NCI-H2227 treated with DMSO at 0.1 percent for 48 hours (cell line): ENCODE measurements around the gene ASPSCR1.

Experiments
- DNase-seq: peaks from one replicate; lab custom pipeline; 2025; lab: John Stamatoyannopoulos, UW

ASPSCR1 gene

GRCh38 chr17:81977211-81977808 is at the start of gene ASPSCR1:
TSS of gene ASPSCR1 (plus strand) at chr17:81977629. CDS start at chr17:81977647, 18 bp downstream.
- DNase-seq = peak; percentile 87

- peak; percentile 95 for DNase-seq
Measured at GRCh38 chr17:81927653-81928543, 49.5 kb upstream of the ASPSCR1 start, which contains the start of gene MAFG. TSS of gene MAFG (minus strand) at chr17:81927735. CDS start at chr17:81923185, 4,550 bp downstream.

GRCh38 chr17:81928544-81929252 is 48.7 kb upstream of the ASPSCR1 start:
- DNase-seq = no peak

GRCh38 chr17:81929253-81930141 is 47.9 kb upstream of the ASPSCR1 start:
- DNase-seq = no peak

DNA sequence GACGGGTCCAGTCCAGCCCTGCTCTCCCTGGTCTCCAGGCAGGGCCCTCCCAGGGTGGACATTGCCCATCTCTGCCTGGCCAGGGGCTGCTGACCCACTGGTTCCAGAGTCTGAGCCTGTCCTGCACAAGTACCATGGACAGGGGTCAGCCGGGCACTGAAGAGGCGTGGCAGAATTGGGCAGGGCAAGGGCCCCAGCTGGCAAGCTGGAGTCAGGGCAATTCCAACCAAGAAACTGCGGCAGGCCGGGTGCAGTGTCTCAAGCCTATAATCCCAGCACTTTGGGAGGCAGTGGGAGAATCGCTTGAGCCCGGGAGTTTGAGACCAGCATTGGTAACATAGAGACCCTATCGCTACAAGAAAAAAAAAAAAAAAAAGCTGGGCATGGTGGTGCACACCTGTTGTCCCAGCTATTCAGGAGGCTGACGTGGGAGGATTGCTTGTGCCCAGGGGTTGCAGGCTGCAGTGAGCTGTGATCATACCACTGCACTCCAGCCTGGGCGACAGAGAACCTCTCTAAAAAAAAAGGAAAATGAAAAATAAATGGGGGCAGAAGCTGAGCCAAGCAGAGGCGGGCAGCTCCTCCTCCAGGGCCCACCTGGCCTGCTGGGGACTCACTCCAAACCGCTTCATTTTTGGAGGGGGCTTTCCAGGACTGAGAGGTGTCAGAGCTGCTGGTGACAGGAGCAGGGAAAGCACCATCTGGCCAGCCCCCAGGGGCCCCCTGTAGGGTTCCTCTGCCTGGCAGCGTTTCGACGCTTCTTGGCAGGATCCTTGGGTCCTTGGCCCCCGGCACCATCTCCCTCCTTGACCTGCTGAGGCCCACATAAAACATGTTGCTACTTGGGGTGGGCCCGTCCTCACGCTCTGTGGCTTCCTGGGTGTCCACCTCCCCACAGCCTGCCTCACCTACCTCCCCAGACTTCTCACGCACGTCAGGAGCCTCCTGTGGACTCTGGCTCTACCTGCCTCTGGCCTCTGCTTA is 47.0 kb upstream of the ASPSCR1 start:
- no peak for DNase-seq

DNA sequence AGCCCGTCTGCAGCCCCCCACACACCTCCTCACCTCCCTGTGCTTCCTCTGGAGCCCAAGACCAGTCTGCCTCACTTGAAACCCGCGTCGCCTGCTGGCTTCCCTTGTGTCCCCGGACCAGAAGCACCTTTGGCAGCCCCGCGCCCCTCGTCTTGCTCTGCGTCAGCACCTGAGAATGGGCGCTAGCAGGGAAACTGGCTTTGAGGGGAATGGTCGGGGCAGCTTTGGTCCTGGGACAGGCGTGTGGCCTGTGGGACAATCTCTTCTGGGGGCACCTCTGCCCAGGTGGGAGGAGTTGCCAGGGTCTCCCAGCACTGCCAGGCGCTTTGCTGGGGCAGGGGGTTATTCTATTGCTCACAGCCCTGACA is 46.3 kb upstream of the ASPSCR1 start:
- no peak for DNase-seq

- DNase-seq = no peak
Measured at GRCh38 chr17:81931557-81932332, 45.7 kb upstream of the ASPSCR1 start.

- DNase-seq = no peak
Measured at GRCh38 chr17:81932333-81932983, 45.0 kb upstream of the ASPSCR1 start.

- no peak for DNase-seq
Measured at GRCh38 chr17:81933178-81933699, 44.2 kb upstream of the ASPSCR1 start.

GRCh38 chr17:81934098-81934757 is 43.2 kb upstream of the ASPSCR1 start:
- no peak for DNase-seq

DNA sequence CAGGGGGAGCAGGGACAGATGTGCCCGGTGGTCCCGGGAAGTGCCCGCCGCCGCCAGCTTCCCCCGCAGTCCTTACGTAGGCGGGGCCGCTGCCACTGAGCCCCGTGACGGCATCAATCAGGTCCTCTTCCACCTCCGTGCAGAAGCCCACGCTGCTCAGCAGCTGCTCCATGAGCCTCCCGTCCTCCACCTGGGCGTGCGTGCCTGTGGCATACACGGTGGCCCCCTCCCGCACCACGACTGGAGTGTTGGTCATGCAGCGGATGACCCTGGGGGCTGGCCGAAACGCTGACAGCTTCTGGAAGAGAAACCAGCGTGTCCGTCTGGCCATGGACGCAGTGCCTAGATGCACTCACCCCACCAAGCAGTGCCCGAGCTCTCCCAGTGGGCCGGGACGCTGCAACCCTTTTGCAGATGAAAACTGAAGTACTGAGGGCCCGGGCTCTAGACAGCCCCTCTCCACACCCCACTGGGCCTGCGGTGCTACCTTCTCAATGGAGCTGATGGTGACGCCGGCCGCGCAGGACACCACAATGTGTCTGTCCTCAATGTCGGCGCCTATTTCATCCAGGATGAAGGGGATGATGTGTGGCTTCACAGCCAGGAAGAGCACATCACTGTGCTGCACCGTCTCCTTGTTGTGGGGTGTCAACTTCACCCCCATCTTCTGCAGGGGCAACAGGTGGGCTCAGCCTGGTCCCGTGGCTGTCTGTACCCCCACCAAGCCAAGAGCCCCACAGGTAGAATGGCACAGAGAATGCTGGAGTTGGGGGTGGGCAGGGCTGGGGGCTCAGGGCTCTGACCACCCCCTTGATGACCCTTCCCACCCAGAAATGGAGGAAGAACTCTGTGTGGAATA is 42.4 kb upstream of the ASPSCR1 start:
- no peak for DNase-seq

DNA sequence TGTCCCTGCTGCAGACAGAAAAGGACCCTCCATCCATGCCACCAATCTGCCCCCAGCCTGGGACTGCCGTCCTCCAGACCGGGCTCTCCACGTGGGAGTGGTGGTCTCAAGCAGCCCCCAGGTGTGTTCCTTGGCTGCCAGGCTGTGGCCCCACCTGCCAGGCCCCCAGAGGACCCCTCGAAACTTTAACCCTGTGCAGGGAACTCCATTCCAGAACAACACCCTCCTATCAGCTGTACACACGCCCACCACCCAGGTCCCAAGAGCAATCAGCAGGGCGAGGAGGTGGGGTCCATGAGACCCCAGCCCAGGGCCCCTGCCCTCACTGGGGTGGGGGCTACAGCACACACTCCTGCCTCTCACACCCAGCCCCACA is 41.7 kb upstream of the ASPSCR1 start:
- no peak for DNase-seq

- DNase-seq = no peak
Measured at GRCh38 chr17:81939218-81939617, 38.2 kb upstream of the ASPSCR1 start.

- DNase-seq = no peak
Measured at GRCh38 chr17:81939881-81940385, 37.5 kb upstream of the ASPSCR1 start.

DNA sequence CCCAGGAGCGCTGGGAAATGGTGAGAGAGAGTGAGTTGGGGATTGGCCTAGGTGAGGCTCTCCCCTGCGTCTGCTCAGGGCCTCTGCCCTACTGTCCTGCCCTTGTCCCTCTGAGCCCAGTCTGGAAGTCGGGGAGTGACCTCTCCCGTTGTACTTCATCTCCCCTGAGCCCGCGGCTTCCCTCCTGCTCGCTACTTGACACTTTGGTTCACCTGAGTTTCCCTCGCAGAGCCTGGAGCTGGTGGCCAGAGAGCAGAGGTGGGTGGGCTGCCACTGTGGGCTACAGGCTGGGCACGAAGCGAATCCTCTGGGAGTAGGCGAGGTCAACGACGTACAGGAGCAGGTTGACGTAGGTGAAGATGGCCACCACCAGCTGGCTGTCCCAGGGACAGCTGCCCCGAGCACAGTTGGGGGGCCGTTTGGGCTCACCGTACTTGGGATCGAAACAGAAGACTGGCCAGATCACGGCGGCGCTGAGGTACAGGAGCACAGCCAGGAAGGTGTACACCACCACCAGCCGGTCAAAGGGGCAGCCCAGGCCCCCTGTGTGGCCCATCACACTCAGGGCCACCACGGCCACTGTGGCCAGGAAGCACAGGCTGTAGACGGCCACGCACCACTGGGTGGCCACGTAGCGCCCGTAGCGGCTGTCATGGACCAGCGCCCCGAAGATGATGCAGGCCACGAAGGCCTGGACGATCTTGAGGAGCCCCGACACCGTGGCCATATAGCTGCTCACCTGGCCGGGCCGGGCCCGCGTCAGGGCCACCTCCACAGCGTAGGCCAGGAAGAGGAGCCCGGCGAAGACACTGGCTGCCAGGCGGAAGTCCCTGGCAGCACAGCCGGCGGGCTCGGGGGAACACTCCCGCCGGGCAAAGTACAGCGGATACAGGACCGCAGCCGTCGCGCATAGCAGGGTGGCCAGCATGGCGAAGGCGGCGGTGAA is 36.6 kb upstream of the ASPSCR1 start:
- DNase-seq = no peak
